GM18511 (cell line): ENCODE data around the gene RNU4-1.
"Not testable (repeated sequence)": the region's sequence is repeated elsewhere in the genome, so short reads cannot be mapped to it uniquely, and the experiment has no call there.

Experiments
- ATAC-seq: cut with Tn5 transposase; IDR thresholded peaks from one replicate; pipeline ENCODE4 v1.9.1; 2021; ENCODE audit warnings: mild to moderate bottlenecking, moderate library complexity; ENCODE audit not compliant: unreplicated experiment

The RNU4-1 gene

GRCh38 chr12:120259418-120260202 lies 33.4 kb downstream of the RNU4-1 start:
- no peak for ATAC-seq

GRCh38 chr12:120258323-120258896 lies 34.6 kb downstream of the RNU4-1 start:
- no peak for ATAC-seq

- no peak for ATAC-seq
Measured at GRCh38 chr12:120257041-120257821, 35.8 kb downstream of the RNU4-1 start.

GRCh38 chr12:120254809-120255208 lies 38.2 kb downstream of the RNU4-1 start:
- ATAC-seq, result no peak

- not testable (repeated sequence) for ATAC-seq
Measured at GRCh38 chr12:120253313-120253712, 39.7 kb downstream of the RNU4-1 start.

GRCh38 chr12:120252071-120252906 lies 40.7 kb downstream of the RNU4-1 start:
- no peak for ATAC-seq

- not testable (repeated sequence) for ATAC-seq
Measured at GRCh38 chr12:120251364-120252070, 41.5 kb downstream of the RNU4-1 start.

- no peak for ATAC-seq
Measured at GRCh38 chr12:120249875-120250795, 42.9 kb downstream of the RNU4-1 start.

GRCh38 chr12:120249266-120249874 lies 43.7 kb downstream of the RNU4-1 start:
- no peak for ATAC-seq

GRCh38 chr12:120247621-120248030 lies 45.4 kb downstream of the RNU4-1 start:
- no peak for ATAC-seq

GRCh38 chr12:120247183-120247582 lies 45.9 kb downstream of the RNU4-1 start:
- no peak for ATAC-seq

- ATAC-seq, result not testable (repeated sequence)
Measured at GRCh38 chr12:120246705-120247104, 46.3 kb downstream of the RNU4-1 start.
